Glutamatergic neuron (in vitro differentiated cells): ENCODE results near the gene TOM1L2. TPM values are rescaled to one million over a fixed set of nuclear protein-coding genes. Genes with fewer than 3 reads are reported as not detected.

Experiments
- DNase-seq: peaks from one replicate; pipeline ENCODE4 v3.0.0; 2022
- H3K27ac Mint-ChIP-seq: one replicate; pipeline ENCODE4 v1.8.0; 2020; ENCODE audit warnings: mild to moderate bottlenecking, mixed read lengths, inconsistent platforms; ENCODE audit not compliant: unreplicated experiment
- H3K27me3 Mint-ChIP-seq: one replicate; pipeline ENCODE4 v1.8.0; 2020; ENCODE audit warnings: mild to moderate bottlenecking, moderate library complexity, mixed read lengths, inconsistent platforms; ENCODE audit not compliant: unreplicated experiment
- H3K36me3 Mint-ChIP-seq: one replicate; pipeline ENCODE4 v1.8.0; 2020; ENCODE audit warnings: mild to moderate bottlenecking, mixed read lengths, inconsistent platforms; ENCODE audit not compliant: unreplicated experiment
- H3K4me1 Mint-ChIP-seq: one replicate; pipeline ENCODE4 v1.8.0; 2020; ENCODE audit warnings: mild to moderate bottlenecking, low read depth, mixed read lengths, inconsistent platforms; ENCODE audit not compliant: unreplicated experiment
- H3K4me3 Mint-ChIP-seq: one replicate; pipeline ENCODE4 v1.8.0; 2020; ENCODE audit warnings: mild to moderate bottlenecking, mixed read lengths, inconsistent platforms; ENCODE audit not compliant: unreplicated experiment
- H3K9me3 Mint-ChIP-seq: one replicate; pipeline ENCODE4 v1.8.0; 2020; ENCODE audit warnings: mild to moderate bottlenecking, moderate library complexity, mixed read lengths, inconsistent platforms; ENCODE audit not compliant: unreplicated experiment
- CTCF ChIP-seq: fragments of 200-600 bp; sonication (generic); IDR thresholded peaks from one replicate; pipeline ENCODE4 v1.5.0; 2021; ENCODE audit not compliant: partially characterized antibody, unreplicated experiment
- total RNA-seq: library from RNA; stranded (reverse); fragmentation: NEBNext Ultra II Directional; extraction: Animal tissue kit (Norgen Biotek cat#: 25700); gene quantifications from one replicate; pipeline ENCODE4 v1.2.1, GENCODE V29; 2021; ENCODE audit not compliant: unreplicated experiment

Gene TOM1L2
- total RNA-seq, 1 donor from 2014 or later = 62.8 TPM

DNA sequence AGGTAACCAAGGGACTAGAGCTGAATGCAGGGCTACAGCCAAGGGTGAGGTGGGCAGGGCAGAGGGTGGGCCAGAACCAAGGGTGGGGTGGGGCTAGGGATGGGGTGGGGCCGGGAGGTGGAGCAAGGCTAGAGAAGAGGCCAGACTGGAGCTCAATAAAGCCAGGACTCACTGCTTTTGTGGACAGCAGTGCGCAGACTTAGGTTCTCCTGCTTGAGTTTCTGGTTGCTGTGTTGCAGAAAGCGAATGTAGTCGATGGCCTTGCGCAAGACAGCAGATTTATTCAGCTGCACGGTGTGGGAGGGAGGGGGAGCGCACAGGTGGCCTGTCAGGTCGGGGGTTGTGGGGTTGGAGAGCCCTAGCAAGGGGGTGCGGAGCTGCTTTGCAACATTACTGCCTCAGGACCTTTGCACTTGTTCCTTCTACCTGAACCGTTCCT lies 154.1 kb downstream of the TOM1L2 start:
- DNase-seq = no peak
- TF ChIP-seq CTCF = no peak
- H3K4me1 Mint-ChIP-seq = peaks cover 37% of the 10 kb centered on the region
- no peak overlapping the region for H3K4me3 Mint-ChIP-seq
- H3K27ac Mint-ChIP-seq = peak overlapping the region; percentile 69
- peaks cover 19% of the 10 kb centered on the region for H3K27me3 Mint-ChIP-seq
- peaks cover 27% of the 10 kb centered on the region for H3K9me3 Mint-ChIP-seq
- H3K36me3 Mint-ChIP-seq = no peaks in the 10 kb centered on the region

- H3K9me3 Mint-ChIP-seq = peaks cover 27% of the 10 kb centered on the region
- H3K4me1 Mint-ChIP-seq = peaks cover 33% of the 10 kb centered on the region
- H3K36me3 Mint-ChIP-seq = no peaks in the 10 kb centered on the region
- no peak for TF ChIP-seq CTCF
- no peak for DNase-seq
- peaks cover 19% of the 10 kb centered on the region for H3K27me3 Mint-ChIP-seq
- no peak overlapping the region for H3K4me3 Mint-ChIP-seq
- no peak overlapping the region for H3K27ac Mint-ChIP-seq
Observed at GRCh38 chr17:17817552-17817947, 154.7 kb downstream of the TOM1L2 start.

GRCh38 chr17:17816831-17817551 lies 155.2 kb downstream of the TOM1L2 start:
- Mint-ChIP-seq H3K4me1 (peaks cover 29% of the 10 kb centered on the region), H3K27ac (no peak overlapping the region), H3K9me3 (peaks cover 29% of the 10 kb centered on the region), H3K4me3 (no peak overlapping the region), H3K36me3 (no peaks in the 10 kb centered on the region), H3K27me3 (peaks cover 22% of the 10 kb centered on the region)
- no peak for TF ChIP-seq CTCF
- no peak for DNase-seq

- Mint-ChIP-seq H3K36me3 (no peaks in the 10 kb centered on the region), H3K9me3 (peaks cover 32% of the 10 kb centered on the region), H3K4me3 (no peak overlapping the region), H3K4me1 (peaks cover 33% of the 10 kb centered on the region), H3K27ac (no peak overlapping the region), H3K27me3 (peaks cover 29% of the 10 kb centered on the region)
- TF ChIP-seq CTCF = no peak
- DNase-seq = no peak
Observed at GRCh38 chr17:17816240-17816814, 155.9 kb downstream of the TOM1L2 start.

DNA sequence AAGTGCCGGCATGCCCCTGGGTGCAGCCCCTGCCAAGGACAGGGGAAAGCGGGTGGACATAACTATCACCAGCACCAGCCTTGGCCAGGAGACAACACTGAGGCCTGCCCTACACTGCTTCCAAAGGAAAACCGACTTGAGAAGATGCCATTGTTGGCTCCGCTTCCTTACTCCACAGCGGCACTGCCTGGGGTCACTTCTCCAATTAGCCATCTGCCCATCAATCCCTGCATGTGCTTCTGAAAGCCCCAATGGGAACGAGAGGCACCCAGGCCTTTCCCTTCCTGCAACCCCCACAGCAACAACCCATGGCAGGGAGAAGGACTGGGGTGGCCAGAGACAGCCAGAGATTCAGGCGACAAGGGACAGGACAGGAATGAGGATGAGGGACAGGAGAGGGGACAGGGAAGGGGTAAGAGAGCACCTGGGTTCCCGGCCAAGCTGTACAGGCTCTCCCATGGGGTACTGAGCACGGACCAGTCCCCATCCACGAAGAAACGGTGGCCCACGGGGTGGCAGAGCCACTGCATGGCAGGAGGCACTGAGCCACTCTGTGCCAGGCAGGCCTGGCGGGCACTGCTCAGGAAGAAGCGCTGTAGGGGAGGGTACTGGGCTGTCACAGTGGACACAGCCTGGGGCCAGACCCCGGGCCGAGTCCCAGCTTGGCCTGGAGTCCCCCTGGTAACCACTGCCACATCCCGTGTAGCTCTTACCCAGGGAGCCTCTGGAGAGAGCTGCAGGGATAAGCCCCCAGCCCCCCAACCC lies 156.6 kb downstream of the TOM1L2 start:
- H3K9me3 Mint-ChIP-seq = peaks cover 33% of the 10 kb centered on the region
- DNase-seq = no peak
- TF ChIP-seq CTCF = no peak
- peak overlapping the region; percentile 85 for H3K27ac Mint-ChIP-seq
- H3K4me1 Mint-ChIP-seq = peaks cover 29% of the 10 kb centered on the region
- no peaks in the 10 kb centered on the region for H3K36me3 Mint-ChIP-seq
- peaks cover 33% of the 10 kb centered on the region for H3K27me3 Mint-ChIP-seq
- H3K4me3 Mint-ChIP-seq = peak overlapping the region; percentile 47
